ENCODE results near the gene ADAMTS9. TPM values are rescaled to one million over a fixed set of nuclear protein-coding genes. Genes with fewer than 3 reads are reported as not detected.

Gene ADAMTS9
- total RNA-seq, 6 donors from 2014 or later = 12.3 to 54.9 (median 26.6) TPM

GRCh38 chr3:64654013-64654412, 33.8 kb downstream of the ADAMTS9 start:
- no peak for ATAC-seq (ENCODE audit: low FRiP score in 2 of 2)

DNA sequence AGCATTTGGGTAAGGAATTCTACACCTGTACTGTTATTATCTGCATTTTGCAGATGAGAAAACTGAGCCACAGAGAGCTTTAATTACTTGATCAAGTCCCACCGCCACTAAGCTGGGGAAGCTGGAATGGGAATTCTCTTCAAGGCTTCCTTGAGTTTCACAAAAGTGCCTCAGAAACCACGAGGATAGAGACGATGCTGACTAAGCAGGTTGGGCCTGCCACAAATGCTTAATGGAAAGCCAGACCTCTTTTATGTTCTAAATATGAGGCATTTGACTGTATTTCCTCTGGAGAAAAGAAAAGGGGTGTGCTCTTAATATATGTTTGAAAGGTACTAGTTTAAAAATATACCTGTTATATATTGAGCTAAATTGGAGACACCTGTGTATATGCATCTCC, 34.7 kb downstream of the ADAMTS9 start:
- Histone ChIP-seq H3K4me1 (peaks cover 0 to 10% (median 4%) of the 10 kb centered on the region in 4 donors), H3K27ac (no peak overlapping the region), H3K9me3 (no peaks in the 10 kb centered on the region), H3K36me3 (peaks cover 0 to 61% (median 6%) of the 10 kb centered on the region in 4 donors), H3K27me3 (no peaks in the 10 kb centered on the region), H3K4me3 (no peak overlapping the region)
- TF ChIP-seq EP300 (IDR thresholded peaks at IDR 0.05) (no peak), POLR2AphosphoS5 (IDR thresholded peaks at IDR 0.05) (no peak), POLR2A (IDR thresholded peaks at IDR 0.05) (no peak), CTCF (IDR thresholded peaks at IDR 0.05) (no peak)
- DNase-seq (no peak), ATAC-seq (ENCODE audit: low FRiP score in 2 of 2) (no peak)
- WGBS, 2 donors = 82% methylated on average over 3 of the region's 3 CpGs

More at GRCh38 chr3:64654013-64654412, 33.8 kb downstream of the ADAMTS9 start:
- DNase-seq = no peak
- TF ChIP-seq EP300 (IDR thresholded peaks at IDR 0.05) = no peak
- TF ChIP-seq CTCF (IDR thresholded peaks at IDR 0.05) = no peak
- no peak for TF ChIP-seq POLR2AphosphoS5 (IDR thresholded peaks at IDR 0.05)
- TF ChIP-seq POLR2A (IDR thresholded peaks at IDR 0.05) = no peak
- H3K9me3 ChIP-seq = no peaks in the 10 kb centered on the region
- WGBS, 2 donors = 86 to 93% methylated on average over 5 of the region's 5 CpGs
- no peak overlapping the region for H3K4me3 ChIP-seq
- H3K4me1 ChIP-seq = peaks cover 0 to 10% (median 4%) of the 10 kb centered on the region in 4 donors
- H3K36me3 ChIP-seq = peaks cover 0 to 59% (median 6%) of the 10 kb centered on the region in 4 donors
- no peaks in the 10 kb centered on the region for H3K27me3 ChIP-seq
- no peak overlapping the region for H3K27ac ChIP-seq

- Histone ChIP-seq H3K9me3 (no peaks in the 10 kb centered on the region), H3K27ac (no peak overlapping the region), H3K36me3 (peaks cover 0 to 60% (median 6%) of the 10 kb centered on the region in 4 donors), H3K4me3 (no peak overlapping the region), H3K27me3 (no peaks in the 10 kb centered on the region), H3K4me1 (peaks cover 0 to 10% (median 4%) of the 10 kb centered on the region in 4 donors)
- DNase-seq (no peak), ATAC-seq (ENCODE audit: low FRiP score in 2 of 2) (no peak)
- WGBS, 2 donors = 53 to 63% methylated on average over 2 of the region's 2 CpGs
- no peak for TF ChIP-seq EP300 (IDR thresholded peaks at IDR 0.05)
- peak in 1 of 6 experiments; percentile 14 for TF ChIP-seq CTCF (IDR thresholded peaks at IDR 0.05)
These were observed 36.0 kb downstream of the ADAMTS9 start for GRCh38 chr3:64651741-64652241.

DNA sequence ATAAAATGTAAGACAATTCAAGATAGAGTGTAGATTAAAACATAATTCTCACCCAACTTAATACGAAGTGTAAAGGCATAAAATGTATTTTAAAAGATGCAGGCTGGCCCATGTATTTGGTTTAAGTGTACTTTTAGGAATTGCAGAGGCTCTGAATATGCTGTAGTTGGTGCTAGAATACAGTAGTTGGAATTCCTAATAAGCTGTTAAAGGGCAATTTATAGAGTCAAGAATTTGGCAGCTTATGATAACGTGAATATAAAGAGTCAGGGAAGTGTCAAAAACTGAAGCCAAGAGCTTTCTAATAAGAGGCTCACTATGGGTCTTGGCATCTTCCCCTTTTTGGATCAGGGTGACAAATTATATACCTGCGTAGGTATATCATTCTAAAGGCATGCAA, 36.5 kb downstream of the ADAMTS9 start:
- 74 to 85% methylated on average over 3 of the region's 3 CpGs for WGBS, 2 donors
- DNase-seq (no peak), ATAC-seq (ENCODE audit: low FRiP score in 2 of 2) (no peak)
- Histone ChIP-seq H3K9me3 (no peaks in the 10 kb centered on the region), H3K27me3 (no peaks in the 10 kb centered on the region), H3K27ac (peak overlapping the region in 1 of 4 donors; percentile 2), H3K36me3 (peaks cover 0 to 60% (median 6%) of the 10 kb centered on the region in 4 donors), H3K4me1 (peaks cover 0 to 10% (median 4%) of the 10 kb centered on the region in 4 donors), H3K4me3 (no peak overlapping the region)
- TF ChIP-seq CTCF (IDR thresholded peaks at IDR 0.05) = no peak
- no peak for TF ChIP-seq POLR2AphosphoS5 (IDR thresholded peaks at IDR 0.05)
- TF ChIP-seq EP300 (IDR thresholded peaks at IDR 0.05) = no peak
- no peak for TF ChIP-seq POLR2A (IDR thresholded peaks at IDR 0.05)

GRCh38 chr3:64650715-64651114, 37.1 kb downstream of the ADAMTS9 start:
- DNase-seq = no peak
- Histone ChIP-seq H3K27me3 (no peaks in the 10 kb centered on the region), H3K4me3 (no peak overlapping the region), H3K36me3 (peaks cover 0 to 57% (median 6%) of the 10 kb centered on the region in 4 donors), H3K9me3 (no peaks in the 10 kb centered on the region), H3K27ac (peak overlapping the region in 1 of 4 donors; percentile 2), H3K4me1 (peaks cover 0 to 10% (median 4%) of the 10 kb centered on the region in 4 donors)
- WGBS, 2 donors = 75 to 89% methylated on average over 1 of the region's 1 CpG
- no peak for TF ChIP-seq EP300 (IDR thresholded peaks at IDR 0.05)
- no peak for TF ChIP-seq POLR2AphosphoS5 (IDR thresholded peaks at IDR 0.05)
- no peak for TF ChIP-seq POLR2A (IDR thresholded peaks at IDR 0.05)
- TF ChIP-seq CTCF (IDR thresholded peaks at IDR 0.05) = no peak
- no peak for ATAC-seq (ENCODE audit: low FRiP score in 2 of 2)

Measured in upper lobe of left lung (tissue), 6 donors.